Lower leg skin (tissue), 3 donors: ENCODE results near the gene LNX1.

Experiments
- CTCF ChIP-seq, 3 donors: fragments of 450-650 bp; IDR thresholded peaks; one replicate each; pipeline ENCODE4 v1.5.1; 2016; ENCODE audit warnings: antibody characterized with exemption in 3 of 3, mild to moderate bottlenecking in 3 of 3, moderate library complexity in 2 of 3
- POLR2A ChIP-seq, 2 donors: fragments of 450-650 bp; IDR thresholded peaks; one replicate each; pipeline ENCODE4 v1.6.1; 2016 to 2017; ENCODE audit warnings: antibody characterized with exemption in 2 of 2, mild to moderate bottlenecking in 1 of 2, moderate library complexity in 1 of 2

GRCh38 chr4:53499791-53500190 lies 91.5 kb downstream of the LNX1 start:
- TF ChIP-seq CTCF (IDR thresholded peaks at IDR 0.05) (no peak), POLR2A (IDR thresholded peaks at IDR 0.05) (no peak)
